H9 (cell line): Measurements from ENCODE around the gene ACACB. TPM values are rescaled to one million over a fixed set of nuclear protein-coding genes. Genes with fewer than 3 reads are reported as not detected.

Experiments
- DNase-seq: peaks from one replicate; pipeline ENCODE4 v3.0.0-alpha.2; 2017
- H2AFZ ChIP-seq: one replicate; pipeline ENCODE4 v1.6.1; 2013; ENCODE audit warnings: mild to moderate bottlenecking, low read length, control low read depth, moderate library complexity
- H2AK5ac ChIP-seq: 2 replicates; pipeline ENCODE4 v1.6.1; 2013; ENCODE audit warnings: low read length, control low read depth, mixed read lengths; ENCODE audit not compliant: insufficient read length
- H2BK120ac ChIP-seq: one replicate; pipeline ENCODE4 v1.6.1; 2013; ENCODE audit warnings: low read depth, mild to moderate bottlenecking, low read length, control low read depth, inconsistent platforms; ENCODE audit not compliant: poor library complexity, severe bottlenecking
- H2BK12ac ChIP-seq: 2 replicates; pipeline ENCODE4 v1.6.1; 2013; ENCODE audit warnings: low read length, control low read depth, mixed read lengths, low read depth; ENCODE audit not compliant: insufficient read length
- H2BK15ac ChIP-seq: 2 replicates; pipeline ENCODE4 v1.6.1; 2013; ENCODE audit warnings: low read depth, low read length, control low read depth
- H2BK20ac ChIP-seq: one replicate; pipeline ENCODE4 v1.6.1; 2013; ENCODE audit warnings: low read depth, mild to moderate bottlenecking, low read length, control low read depth, inconsistent platforms; ENCODE audit not compliant: poor library complexity, severe bottlenecking
- H2BK5ac ChIP-seq: 2 replicates; pipeline ENCODE4 v1.6.1; 2013; ENCODE audit warnings: low read length, control low read depth, mixed read lengths; ENCODE audit not compliant: insufficient read length
- H3K14ac ChIP-seq: 2 replicates; pipeline ENCODE4 v1.6.1; 2013; ENCODE audit warnings: low read length, control low read depth; ENCODE audit not compliant: insufficient read depth
- H3K18ac ChIP-seq: 2 replicates; pipeline ENCODE4 v1.6.1; 2013; ENCODE audit warnings: low read depth, mild to moderate bottlenecking, mixed read lengths, low read length, control low read depth; ENCODE audit not compliant: insufficient read length
- H3K23ac ChIP-seq: 2 replicates; pipeline ENCODE4 v1.6.1; 2013; ENCODE audit warnings: low read length, control low read depth, mixed read lengths, low read depth; ENCODE audit not compliant: insufficient read length
- H3K23me2 ChIP-seq: 2 replicates; pipeline ENCODE4 v1.6.1; 2013; ENCODE audit warnings: low read depth, mild to moderate bottlenecking, mixed read lengths, low read length, control low read depth; ENCODE audit not compliant: insufficient read length, poor library complexity, severe bottlenecking
- H3K27ac ChIP-seq: 2 replicates; pipeline ENCODE4 v1.5.1; 2013; ENCODE audit warnings: low read length, control low read depth, mixed read lengths, low read depth; ENCODE audit not compliant: insufficient read length
- H3K27me3 ChIP-seq: 2 replicates; pipeline ENCODE4 v1.6.1; 2013; ENCODE audit warnings: low read length, control low read depth, inconsistent platforms; ENCODE audit not compliant: insufficient read depth
- H3K4ac ChIP-seq: 2 replicates; pipeline ENCODE4 v1.6.1; 2013; ENCODE audit warnings: low read depth, mild to moderate bottlenecking, control low read depth, inconsistent platforms, low read length, moderate library complexity
- H3K4me1 ChIP-seq: 2 replicates; pipeline ENCODE4 v1.6.1; 2013; ENCODE audit warnings: low read length, control low read depth, inconsistent platforms; ENCODE audit not compliant: insufficient read depth
- H3K4me2 ChIP-seq: 2 replicates; pipeline ENCODE4 v1.6.1; 2013; ENCODE audit warnings: low read length, control low read depth, mixed read lengths; ENCODE audit not compliant: insufficient read length, insufficient read depth
- H3K56ac ChIP-seq: 2 replicates; pipeline ENCODE4 v1.6.1; 2013; ENCODE audit warnings: low read depth, mild to moderate bottlenecking, mixed read lengths, low read length, control low read depth; ENCODE audit not compliant: insufficient read length
- H3K79me1 ChIP-seq: 2 replicates; pipeline ENCODE4 v1.6.1; 2013; ENCODE audit warnings: low read depth, mild to moderate bottlenecking, moderate library complexity, low read length, control low read depth, inconsistent platforms; ENCODE audit not compliant: insufficient read depth, poor library complexity, severe bottlenecking
- H3K79me2 ChIP-seq: 2 replicates; pipeline ENCODE4 v1.6.1; 2013; ENCODE audit warnings: low read length, control low read depth, inconsistent platforms; ENCODE audit not compliant: insufficient read depth
- H3K9ac ChIP-seq: 2 replicates; pipeline ENCODE4 v1.6.1; 2013; ENCODE audit warnings: low read length, control low read depth, mixed read lengths; ENCODE audit not compliant: insufficient read length; ENCODE audit errors: extremely low read depth
- H3K9me3 ChIP-seq: one replicate; pipeline ENCODE4 v1.6.1; 2013; ENCODE audit warnings: low read depth, low read length, inconsistent platforms; ENCODE audit not compliant: control insufficient read depth
- H3T11ph ChIP-seq: one replicate; pipeline ENCODE4 v1.6.1; 2013; ENCODE audit warnings: mild to moderate bottlenecking, low read length, control low read depth, inconsistent platforms
- H4K20me1 ChIP-seq: one replicate; pipeline ENCODE4 v1.6.1; 2013; ENCODE audit not compliant: control insufficient read depth, insufficient read length, insufficient read depth
- H4K5ac ChIP-seq: 2 replicates; pipeline ENCODE4 v1.6.1; 2013; ENCODE audit warnings: low read depth, mild to moderate bottlenecking, mixed read lengths, low read length, control low read depth; ENCODE audit not compliant: insufficient read length
- H4K8ac ChIP-seq: replicated peaks from 2 replicates; pipeline ENCODE4 v1.6.1; 2013; ENCODE audit warnings: low read length, control low read depth, mixed read lengths, low read depth; ENCODE audit not compliant: insufficient read length
- H4K91ac ChIP-seq: 2 replicates; pipeline ENCODE4 v1.6.1; 2013; ENCODE audit warnings: low read depth, mild to moderate bottlenecking, moderate library complexity, mixed read lengths, low read length, control low read depth; ENCODE audit not compliant: insufficient read length
- H3K27ac Mint-ChIP-seq, 3 experiments: 2 replicates in 2 of 3; 3 replicates in 1 of 3; pipeline ENCODE4 v1.8.0; 2020 to 2021; ENCODE audit warnings: mixed read lengths in 3 of 3, mild to moderate bottlenecking in 1 of 3, moderate library complexity in 1 of 3
- H3K27me3 Mint-ChIP-seq: 2 replicates; pipeline ENCODE4 v1.8.0; 2021; ENCODE audit warnings: low read depth, mild to moderate bottlenecking, moderate library complexity, mixed read lengths
- H3K36me3 Mint-ChIP-seq, 3 experiments: 2 replicates in 2 of 3; 3 replicates in 1 of 3; pipeline ENCODE4 v1.8.0; 2020 to 2021; ENCODE audit warnings: low read depth in 3 of 3, mixed read lengths in 3 of 3; ENCODE audit not compliant: insufficient read depth in 1 of 3
- H3K4me1 Mint-ChIP-seq, 2 experiments: 2 replicates each; pipeline ENCODE4 v1.8.0; 2020; ENCODE audit warnings: mixed read lengths in 2 of 2
- H3K4me3 Mint-ChIP-seq, 2 experiments: 2 replicates in 1 of 2; 3 replicates in 1 of 2; pipeline ENCODE4 v1.8.0; 2020 to 2021; ENCODE audit warnings: mild to moderate bottlenecking in 2 of 2, mixed read lengths in 2 of 2, moderate library complexity in 1 of 2
- H3K9me3 Mint-ChIP-seq, 2 experiments: 2 replicates in 1 of 2; 3 replicates in 1 of 2; pipeline ENCODE4 v1.8.0; 2020; ENCODE audit warnings: mild to moderate bottlenecking in 2 of 2, mixed read lengths in 2 of 2, moderate library complexity in 1 of 2
- WGBS: extraction: QIAGEN DNeasy Blood & Tissue Kit; methylation state at CpG from one replicate; pipeline ENCODE4 v1.1.7; 2013; ENCODE audit warnings: missing lambda C conversion rate, low lambda C conversion rate, mixed read lengths; ENCODE audit not compliant: insufficient read length; ENCODE audit errors: extremely low coverage; 5-methylcytosine and 5-hydroxymethylcytosine counted together
- total RNA-seq: library from RNA; stranded (reverse); gene quantifications from 2 replicates; pipeline ENCODE4 v1.2.1, GENCODE V29; 2021
- TF ChIP-seq, protein P1 (sequence below): fragments of 200-600 bp; sonication (generic); conservative IDR thresholded peaks from 3 replicates; pipeline ENCODE4 v1.8.0; 2021; ENCODE audit warnings: antibody characterized with exemption, mild to moderate bottlenecking

The ACACB gene
- total RNA-seq, 1 experiment from 2014 or later = 14.2 TPM

DNA sequence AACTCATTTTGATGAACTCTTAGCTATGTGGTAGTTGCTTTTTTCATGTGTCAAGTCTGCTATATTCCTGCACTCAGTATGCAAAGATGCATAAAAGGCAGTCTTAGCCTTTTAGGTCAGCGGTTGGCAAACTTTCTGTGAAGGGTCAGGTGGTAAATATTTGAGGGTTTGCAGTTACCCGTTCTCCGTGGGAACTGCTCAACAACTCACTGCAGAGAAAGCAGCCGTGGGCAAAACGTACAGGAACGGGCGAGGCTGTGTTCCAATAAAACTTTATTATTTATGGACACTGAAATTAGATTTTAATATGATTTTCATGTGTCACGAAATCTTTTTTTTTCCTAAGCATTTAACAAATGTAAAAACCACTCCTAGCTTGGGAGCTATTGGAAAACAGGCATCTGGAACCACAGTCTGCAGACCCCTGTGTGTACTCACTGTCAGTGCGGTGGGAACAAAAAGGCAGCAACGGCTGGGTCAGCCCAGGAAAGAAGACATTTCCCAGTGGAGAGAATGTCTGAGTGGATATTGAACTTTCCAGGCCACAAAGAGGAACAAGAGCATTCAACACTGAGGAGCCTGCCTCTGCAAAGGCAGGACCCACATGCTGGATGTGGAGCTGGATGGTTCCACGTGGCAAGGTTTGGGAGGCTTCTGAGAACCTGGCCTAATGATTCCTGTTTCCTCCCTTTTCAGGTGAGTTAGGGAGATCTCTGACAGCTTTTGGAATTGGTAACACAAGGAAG lies 3.5 kb upstream of the ACACB start:
- Histone ChIP-seq H3K4me1 (peaks cover 6% of the 10 kb centered on the region; the same call in 1 of the 2 replicates), H3K79me1 (no peaks in the 10 kb centered on the region), H3K18ac (no peak overlapping the region), H4K5ac (no peak overlapping the region), H2BK5ac (no peak overlapping the region), H2BK20ac (no peak overlapping the region), H3K27ac (no peak overlapping the region), H4K20me1 (no peaks in the 10 kb centered on the region), H3K9me3 (no peaks in the 10 kb centered on the region), H3K23me2 (peaks cover 4% of the 10 kb centered on the region), H2BK12ac (no peak overlapping the region), H3T11ph (no peak overlapping the region), H3K23ac (no peak overlapping the region), H3K56ac (no peak overlapping the region), H2AK5ac (no peak overlapping the region), H3K9ac (no peak overlapping the region), H3K27me3 (no peaks in the 10 kb centered on the region), H3K4me2 (no peak overlapping the region), H3K14ac (no peak overlapping the region), H4K8ac (no peak overlapping the region), H3K4ac (no peak overlapping the region), H2AFZ (no peak overlapping the region), H2BK120ac (no peak overlapping the region), H4K91ac (no peak overlapping the region), H2BK15ac (no peak overlapping the region), H3K79me2 (no peaks in the 10 kb centered on the region)
- Mint-ChIP-seq H3K9me3 (no peaks in the 10 kb centered on the region), H3K36me3 (peaks cover 6 to 29% (median 19%) of the 10 kb centered on the region in 3 experiments; a peak in 6 of 7 replicates), H3K27ac (0 out of 7 replicates have a peak overlapping the region, but pooled peaks of 1 of the 3 experiments have one; percentile 42), H3K4me3 (no peak overlapping the region), H3K27me3 (no peaks in the 10 kb centered on the region), H3K4me1 (peaks cover 24 to 28% of the 10 kb centered on the region in 2 experiments)
- DNase-seq = no peak
- TF ChIP-seq, protein P1, sequence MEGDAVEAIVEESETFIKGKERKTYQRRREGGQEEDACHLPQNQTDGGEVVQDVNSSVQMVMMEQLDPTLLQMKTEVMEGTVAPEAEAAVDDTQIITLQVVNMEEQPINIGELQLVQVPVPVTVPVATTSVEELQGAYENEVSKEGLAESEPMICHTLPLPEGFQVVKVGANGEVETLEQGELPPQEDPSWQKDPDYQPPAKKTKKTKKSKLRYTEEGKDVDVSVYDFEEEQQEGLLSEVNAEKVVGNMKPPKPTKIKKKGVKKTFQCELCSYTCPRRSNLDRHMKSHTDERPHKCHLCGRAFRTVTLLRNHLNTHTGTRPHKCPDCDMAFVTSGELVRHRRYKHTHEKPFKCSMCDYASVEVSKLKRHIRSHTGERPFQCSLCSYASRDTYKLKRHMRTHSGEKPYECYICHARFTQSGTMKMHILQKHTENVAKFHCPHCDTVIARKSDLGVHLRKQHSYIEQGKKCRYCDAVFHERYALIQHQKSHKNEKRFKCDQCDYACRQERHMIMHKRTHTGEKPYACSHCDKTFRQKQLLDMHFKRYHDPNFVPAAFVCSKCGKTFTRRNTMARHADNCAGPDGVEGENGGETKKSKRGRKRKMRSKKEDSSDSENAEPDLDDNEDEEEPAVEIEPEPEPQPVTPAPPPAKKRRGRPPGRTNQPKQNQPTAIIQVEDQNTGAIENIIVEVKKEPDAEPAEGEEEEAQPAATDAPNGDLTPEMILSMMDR = no peak
- no CpG with 5 or more reads among the region's 11 CpGs for WGBS
